KMS-11 (cell line): ENCODE results near the gene S1PR1.

Experiments
- H2AFZ ChIP-seq: fragments of 200-600 bp; sonication (generic); 2 replicates; pipeline ENCODE4 v1.6.1; 2016; ENCODE audit warnings: antibody characterized with exemption, mixed run types, low read depth
- H3K27ac ChIP-seq: fragments of 200-600 bp; sonication (generic); 2 replicates; pipeline ENCODE4 v1.6.1; 2016; ENCODE audit warnings: mild to moderate bottlenecking, mixed run types
- H3K27me3 ChIP-seq: fragments of 200-600 bp; sonication (generic); 2 replicates; pipeline ENCODE4 v1.6.1; 2017; ENCODE audit warnings: mild to moderate bottlenecking, low read depth, mixed run types, moderate library complexity; ENCODE audit not compliant: insufficient read depth
- H3K36me3 ChIP-seq: fragments of 200-600 bp; sonication (generic); 2 replicates; pipeline ENCODE4 v1.6.1; 2017; ENCODE audit warnings: mild to moderate bottlenecking, mixed run types; ENCODE audit not compliant: insufficient read depth
- H3K4me1 ChIP-seq: fragments of 200-600 bp; sonication (generic); 2 replicates; pipeline ENCODE4 v1.6.1; 2016; ENCODE audit warnings: mild to moderate bottlenecking, low read depth, mixed run types; ENCODE audit not compliant: poor library complexity, severe bottlenecking
- H3K4me2 ChIP-seq: fragments of 200-600 bp; sonication (generic); 2 replicates; pipeline ENCODE4 v1.7.0; 2016; ENCODE audit warnings: mild to moderate bottlenecking, mixed run types
- H3K4me3 ChIP-seq: fragments of 200-600 bp; sonication (generic); IDR thresholded peaks from 2 replicates; pipeline ENCODE4 v1.6.1; 2017; ENCODE audit warnings: low read depth, low read length, mixed read lengths; ENCODE audit not compliant: insufficient read depth
- H3K79me2 ChIP-seq: fragments of 200-600 bp; sonication (generic); 2 replicates; pipeline ENCODE4 v1.6.1; 2016; ENCODE audit warnings: low read depth, mixed run types; ENCODE audit not compliant: insufficient read depth
- H3K9ac ChIP-seq: fragments of 200-600 bp; sonication (generic); 2 replicates; pipeline ENCODE4 v1.6.1; 2016; ENCODE audit warnings: mild to moderate bottlenecking, mixed run types
- H4K20me1 ChIP-seq: fragments of 200-600 bp; sonication (generic); 2 replicates; pipeline ENCODE4 v1.6.1; 2016; ENCODE audit warnings: mild to moderate bottlenecking, mixed run types; ENCODE audit not compliant: insufficient read depth
- CTCF ChIP-seq: fragments of 200-600 bp; sonication (generic); conservative IDR thresholded peaks from 2 replicates; pipeline ENCODE4 v1.6.1; 2017; ENCODE audit warnings: low read depth, mild to moderate bottlenecking, antibody characterized with exemption, low read length, moderate library complexity, mixed read lengths

S1PR1 gene

DNA sequence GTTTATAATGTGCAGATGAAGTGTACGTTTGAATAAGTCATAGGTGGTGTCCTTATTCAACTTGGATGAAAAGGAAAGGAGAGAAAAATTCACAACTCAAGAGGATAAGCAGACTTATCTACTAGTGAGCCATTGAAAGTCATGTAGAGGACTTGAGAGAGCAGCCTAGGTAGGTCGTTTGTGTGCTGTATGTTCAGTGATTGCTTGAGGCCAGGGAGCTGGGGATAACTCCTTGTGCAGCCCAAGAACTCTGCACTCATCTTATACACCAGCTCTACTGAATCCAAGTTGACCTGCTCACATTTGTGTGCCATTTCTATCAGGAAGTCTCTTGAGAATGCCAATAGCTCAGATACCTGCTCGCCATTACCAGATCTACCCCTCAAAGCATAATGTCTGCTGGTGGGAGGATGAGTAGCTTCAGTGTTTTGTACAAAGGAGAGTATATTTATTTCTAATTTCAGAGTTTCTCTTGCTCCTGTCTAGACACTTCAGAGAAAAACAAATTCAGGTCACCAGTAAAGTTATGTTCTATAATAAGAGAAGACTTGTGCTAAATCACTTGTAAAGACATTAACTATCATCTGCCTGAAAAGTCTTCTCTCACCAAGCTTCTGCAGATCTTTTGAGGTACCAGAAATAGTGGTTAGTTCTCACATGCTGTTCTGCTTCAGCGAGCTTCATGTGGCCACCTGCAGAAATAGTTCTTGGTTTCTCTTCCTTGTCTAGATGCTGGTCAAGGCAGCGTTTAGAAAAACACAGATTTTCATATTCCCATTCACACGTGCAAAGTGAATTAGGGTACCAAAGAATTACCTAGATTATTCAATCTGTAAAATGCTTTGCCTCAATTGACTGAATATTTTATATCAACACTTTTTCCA, 10.8 kb downstream of the S1PR1 start:
- no peak overlapping the region for H3K9ac ChIP-seq
- no peaks in the 10 kb centered on the region for H3K27me3 ChIP-seq
- no peaks in the 10 kb centered on the region for H4K20me1 ChIP-seq
- no peak overlapping the region; the same call in 1 of the 2 replicates for H3K27ac ChIP-seq
- H3K4me1 ChIP-seq, result peaks cover 13% of the 10 kb centered on the region
- no peak overlapping the region; the same call in 1 of the 2 replicates for H3K4me2 ChIP-seq
- TF ChIP-seq CTCF, result no peak
- no peak overlapping the region for H2AFZ ChIP-seq
- no peaks in the 10 kb centered on the region for H3K79me2 ChIP-seq
- no peak overlapping the region for H3K4me3 ChIP-seq
- H3K36me3 ChIP-seq, result no peaks in the 10 kb centered on the region

DNA sequence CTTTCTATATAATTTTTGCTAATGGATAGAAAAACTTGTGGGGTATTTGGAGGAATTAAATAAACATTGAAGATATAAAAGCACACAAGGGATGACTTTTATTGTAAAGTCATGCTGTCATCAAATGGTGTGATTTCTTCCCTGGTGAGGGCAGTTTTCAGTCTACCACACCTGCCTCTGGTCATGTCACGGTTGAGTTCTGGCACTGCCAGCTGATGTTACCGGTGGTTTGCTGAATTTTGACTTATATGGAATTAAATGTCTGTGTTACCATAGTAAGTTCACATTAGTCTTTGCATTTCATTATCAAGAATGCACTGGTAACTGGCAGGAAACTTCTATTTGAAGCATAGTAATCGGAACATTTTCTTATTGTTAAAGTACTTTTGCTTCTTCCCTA, 13.4 kb downstream of the S1PR1 start:
- H2AFZ ChIP-seq, result no peak overlapping the region
- H3K79me2 ChIP-seq, result no peaks in the 10 kb centered on the region
- no peak for TF ChIP-seq CTCF
- no peaks in the 10 kb centered on the region for H4K20me1 ChIP-seq
- H3K4me2 ChIP-seq, result no peak overlapping the region
- H3K27ac ChIP-seq, result no peak overlapping the region
- no peak overlapping the region for H3K4me3 ChIP-seq
- peaks cover 13% of the 10 kb centered on the region for H3K4me1 ChIP-seq
- no peak overlapping the region for H3K9ac ChIP-seq
- H3K27me3 ChIP-seq, result no peaks in the 10 kb centered on the region
- H3K36me3 ChIP-seq, result no peaks in the 10 kb centered on the region

- no peaks in the 10 kb centered on the region for H3K36me3 ChIP-seq
- no peak for TF ChIP-seq CTCF
- H3K4me1 ChIP-seq, result peaks cover 13% of the 10 kb centered on the region
- H3K4me3 ChIP-seq, result no peak overlapping the region
- no peaks in the 10 kb centered on the region for H3K27me3 ChIP-seq
- no peaks in the 10 kb centered on the region for H4K20me1 ChIP-seq
- H3K27ac ChIP-seq, result no peak overlapping the region
- H3K9ac ChIP-seq, result no peak overlapping the region
- H3K79me2 ChIP-seq, result no peaks in the 10 kb centered on the region
- no peak overlapping the region for H3K4me2 ChIP-seq
- H2AFZ ChIP-seq, result no peak overlapping the region
These were observed 13.9 kb downstream of the S1PR1 start for GRCh38 chr1:101250656-101251272.

- Histone ChIP-seq H4K20me1 (no peaks in the 10 kb centered on the region), H3K4me2 (no peak overlapping the region), H3K79me2 (no peaks in the 10 kb centered on the region), H2AFZ (no peak overlapping the region), H3K36me3 (no peaks in the 10 kb centered on the region), H3K27ac (no peak overlapping the region), H3K27me3 (no peaks in the 10 kb centered on the region), H3K9ac (no peak overlapping the region), H3K4me3 (no peak overlapping the region), H3K4me1 (peaks cover 13% of the 10 kb centered on the region)
- TF ChIP-seq CTCF, result no peak
These were observed 14.7 kb downstream of the S1PR1 start for GRCh38 chr1:101251504-101251903.
